CD1c-positive myeloid dendritic cell (primary cell): ENCODE data around the gene CTIF.

Experiments
- DNase-seq: peaks from one replicate; pipeline ENCODE4 v3.0.0-alpha.2; 2016; ENCODE audit errors: extremely low spot score

The CTIF gene

GRCh38 chr18:48817021-48817461, 278.2 kb downstream of the CTIF start:
- DNase-seq: no peak

GRCh38 chr18:48818329-48819254, 279.8 kb downstream of the CTIF start:
- DNase-seq: no peak

- DNase-seq: no peak
Measured at GRCh38 chr18:48819276-48819675, 280.4 kb downstream of the CTIF start.

GRCh38 chr18:48819781-48820482, 281.1 kb downstream of the CTIF start:
- no peak for DNase-seq

GRCh38 chr18:48820483-48821250, 281.8 kb downstream of the CTIF start:
- DNase-seq: no peak

GRCh38 chr18:48821251-48821590, 282.4 kb downstream of the CTIF start:
- DNase-seq: no peak

GRCh38 chr18:48821845-48822244, 283.0 kb downstream of the CTIF start:
- DNase-seq: no peak

GRCh38 chr18:48824231-48824970, 285.6 kb downstream of the CTIF start:
- no peak for DNase-seq

GRCh38 chr18:48825101-48825745, 286.4 kb downstream of the CTIF start:
- no peak for DNase-seq

- DNase-seq: no peak
Measured at GRCh38 chr18:48826271-48826670, 287.4 kb downstream of the CTIF start.

GRCh38 chr18:48826806-48827205, 288.0 kb downstream of the CTIF start:
- no peak for DNase-seq

GRCh38 chr18:48827291-48828193, 288.7 kb downstream of the CTIF start:
- DNase-seq: no peak

- no peak for DNase-seq
Measured at GRCh38 chr18:48828194-48828545, 289.3 kb downstream of the CTIF start.

GRCh38 chr18:48828691-48829442, 290.0 kb downstream of the CTIF start:
- DNase-seq: no peak

GRCh38 chr18:48829443-48830149, 290.8 kb downstream of the CTIF start:
- peak; percentile 38 for DNase-seq

- DNase-seq: no peak
Measured at GRCh38 chr18:48831113-48831759, 292.4 kb downstream of the CTIF start.

- no peak for DNase-seq
Measured at GRCh38 chr18:48831802-48832201, 293.0 kb downstream of the CTIF start.
